Mucosa of descending colon (tissue), 3 donors: ENCODE measurements around the gene GMPR2. TPM values are rescaled to one million over a fixed set of nuclear protein-coding genes. Genes with fewer than 3 reads are reported as not detected.
A peak's percentile ranks its signal among the peaks of the same experiment; 100 is the strongest.

Source experiments
- ATAC-seq: fragments of 200-7000 bp; cut with Tn5 transposase; one replicate; pipeline ENCODE4 v1.9.1; 2020; ENCODE audit warnings: mild to moderate bottlenecking, moderate library complexity
- DNase-seq, 3 donors: peaks; one replicate each; pipeline ENCODE4 v3.0.0-alpha.2; 2020
- H3K36me3 ChIP-seq: fragments of 200-600 bp; one replicate; pipeline ENCODE4 v1.8.0; 2021; ENCODE audit warnings: low read depth, mild to moderate bottlenecking
- H3K4me1 ChIP-seq: fragments of 200-600 bp; one replicate; pipeline ENCODE4 v1.8.0; 2021; ENCODE audit warnings: low read depth, mild to moderate bottlenecking
- H3K4me3 ChIP-seq: fragments of 200-600 bp; one replicate; pipeline ENCODE4 v1.8.0; 2021; ENCODE audit warnings: mild to moderate bottlenecking
- H3K9me3 ChIP-seq: fragments of 200-600 bp; one replicate; pipeline ENCODE4 v1.8.0; 2021; ENCODE audit warnings: mild to moderate bottlenecking
- intact Hi-C, 2 donors: fragments of 100-400 bp; cut with DNase I in 1 of 2; cut with micrococcal nuclease in 1 of 2; formaldehyde crosslinking; loops; one replicate each; pipeline versions ENCODE4 v1.11.0 to v1.11.1; 2022; cut with DNase I, micrococcal nuclease
- total RNA-seq, 3 donors: library from RNA; stranded (reverse); fragmentation: NEBNext Ultra II Directional in 2 of 3; extraction: Animal tissue kit (Norgen Biotek cat#: 25700) in 2 of 3; gene quantifications; one replicate each; pipeline versions ENCODE4 v1.2.1 to v1.2.4, GENCODE V29; 2021 to 2023
- TF ChIP-seq, protein P1 (sequence below): fragments of 200-600 bp; IDR thresholded peaks from one replicate; pipeline ENCODE4 v1.8.0; 2022; ENCODE audit warnings: antibody characterized with exemption, mild to moderate bottlenecking
- donor health status: DM: no; HTN: no; CAD: no; lungs with moderate emphysema.
- donor health status: DM: no; HTN: no; CAD: no.
- donor health status: DM: no; HTN: yes; CAD: no.

The GMPR2 gene
- total RNA-seq, 3 donors from 2014 or later: 59.7 to 83.5 (median 61.6) TPM

DNA sequence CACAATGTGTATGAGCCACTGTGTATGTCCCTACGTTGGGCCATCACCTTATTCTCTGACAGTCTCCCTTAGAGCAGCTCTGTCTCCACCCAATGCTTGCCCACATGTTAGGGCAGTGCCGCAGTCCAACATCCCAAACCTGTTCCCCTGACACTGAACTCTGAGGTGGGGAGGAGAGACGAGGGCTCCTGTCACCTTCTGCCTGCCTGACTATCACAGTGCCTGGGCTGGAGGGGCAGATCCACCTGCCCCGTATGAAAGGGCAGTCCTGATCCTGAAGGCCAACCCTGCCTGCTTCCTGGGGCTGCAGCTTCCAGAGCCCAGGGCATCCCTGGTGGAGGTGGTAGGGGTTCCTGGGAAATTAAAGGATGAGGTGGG, 28.0 kb downstream of the GMPR2 start:
- no peaks in the 10 kb centered on the region for H3K36me3 ChIP-seq

DNA sequence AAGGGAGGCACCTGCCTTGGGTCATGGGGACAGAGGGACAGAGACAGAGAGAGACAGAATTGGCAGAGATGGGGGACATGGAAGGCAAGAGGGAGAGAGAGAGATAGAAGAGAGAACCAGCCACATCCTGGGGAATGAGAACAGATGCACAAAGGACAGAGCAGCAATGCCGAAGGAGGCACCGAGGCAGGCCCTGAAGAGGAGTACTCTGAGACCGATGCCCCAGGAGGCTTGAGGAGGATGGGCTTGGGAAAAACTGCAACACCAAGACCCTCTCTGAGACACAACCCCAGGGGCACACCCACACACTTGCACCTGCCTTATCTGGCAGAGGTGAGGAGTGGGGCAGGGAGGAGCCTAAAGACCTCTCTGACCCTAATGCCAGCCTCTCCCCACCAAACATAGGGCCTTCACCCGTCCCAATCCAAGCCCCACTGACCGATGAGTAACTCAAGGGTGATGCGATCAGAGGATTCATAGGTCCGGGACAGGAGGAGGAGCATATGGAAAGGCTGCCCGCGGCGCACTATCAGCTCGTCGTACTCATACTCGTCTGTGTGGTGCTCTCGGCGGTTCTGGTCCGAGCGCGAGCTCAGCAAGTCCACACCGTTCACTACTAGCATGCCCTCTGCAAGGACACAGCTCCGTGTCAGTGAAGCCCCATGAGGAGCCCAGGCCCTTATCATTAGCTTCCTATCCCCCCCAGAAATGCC, 28.7 kb downstream of the GMPR2 start:
- Histone ChIP-seq H3K4me3 (no peak overlapping the region), H3K4me1 (no peaks in the 10 kb centered on the region), H3K36me3 (no peaks in the 10 kb centered on the region), H3K9me3 (no peaks in the 10 kb centered on the region)
- intact Hi-C loops: no loop called here
- peak in 1 of 3 donors; percentile 14 for DNase-seq
- TF ChIP-seq, protein P1, sequence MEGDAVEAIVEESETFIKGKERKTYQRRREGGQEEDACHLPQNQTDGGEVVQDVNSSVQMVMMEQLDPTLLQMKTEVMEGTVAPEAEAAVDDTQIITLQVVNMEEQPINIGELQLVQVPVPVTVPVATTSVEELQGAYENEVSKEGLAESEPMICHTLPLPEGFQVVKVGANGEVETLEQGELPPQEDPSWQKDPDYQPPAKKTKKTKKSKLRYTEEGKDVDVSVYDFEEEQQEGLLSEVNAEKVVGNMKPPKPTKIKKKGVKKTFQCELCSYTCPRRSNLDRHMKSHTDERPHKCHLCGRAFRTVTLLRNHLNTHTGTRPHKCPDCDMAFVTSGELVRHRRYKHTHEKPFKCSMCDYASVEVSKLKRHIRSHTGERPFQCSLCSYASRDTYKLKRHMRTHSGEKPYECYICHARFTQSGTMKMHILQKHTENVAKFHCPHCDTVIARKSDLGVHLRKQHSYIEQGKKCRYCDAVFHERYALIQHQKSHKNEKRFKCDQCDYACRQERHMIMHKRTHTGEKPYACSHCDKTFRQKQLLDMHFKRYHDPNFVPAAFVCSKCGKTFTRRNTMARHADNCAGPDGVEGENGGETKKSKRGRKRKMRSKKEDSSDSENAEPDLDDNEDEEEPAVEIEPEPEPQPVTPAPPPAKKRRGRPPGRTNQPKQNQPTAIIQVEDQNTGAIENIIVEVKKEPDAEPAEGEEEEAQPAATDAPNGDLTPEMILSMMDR: no peak
- ATAC-seq: no peak

More for the DNA sequence above, 28.0 kb downstream of the GMPR2 start:
- intact Hi-C loops: no loop called here
- DNase-seq (peak in 1 of 3 donors; percentile 5), ATAC-seq (no peak)
- Histone ChIP-seq H3K4me3 (no peak overlapping the region), H3K9me3 (no peaks in the 10 kb centered on the region), H3K4me1 (no peaks in the 10 kb centered on the region)
- TF ChIP-seq, protein P1: no peak

DNA sequence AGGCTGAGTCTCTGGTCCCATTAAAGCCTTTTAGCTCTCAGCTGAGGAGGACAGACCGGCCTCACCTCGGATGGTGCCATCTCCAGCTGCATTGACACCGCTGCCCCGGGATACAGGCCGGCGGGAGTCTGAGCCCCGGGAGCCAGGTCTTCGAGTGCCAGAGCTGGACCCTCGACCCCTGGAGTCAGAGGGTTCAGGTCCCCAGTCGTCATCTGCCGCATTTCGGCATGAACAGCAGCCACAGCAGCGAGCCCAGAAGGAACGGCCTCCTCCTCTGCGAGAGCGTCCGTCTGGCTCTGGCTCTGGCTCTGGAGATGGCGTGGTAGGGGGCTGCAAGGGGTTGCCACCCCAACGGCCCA, 29.2 kb downstream of the GMPR2 start:
- intact Hi-C loops: no loop called here
- DNase-seq: no peak
- Histone ChIP-seq H3K4me1 (no peaks in the 10 kb centered on the region), H3K9me3 (no peaks in the 10 kb centered on the region), H3K4me3 (no peak overlapping the region), H3K36me3 (no peaks in the 10 kb centered on the region)
- ATAC-seq: no peak
- TF ChIP-seq, protein P1: no peak

DNA sequence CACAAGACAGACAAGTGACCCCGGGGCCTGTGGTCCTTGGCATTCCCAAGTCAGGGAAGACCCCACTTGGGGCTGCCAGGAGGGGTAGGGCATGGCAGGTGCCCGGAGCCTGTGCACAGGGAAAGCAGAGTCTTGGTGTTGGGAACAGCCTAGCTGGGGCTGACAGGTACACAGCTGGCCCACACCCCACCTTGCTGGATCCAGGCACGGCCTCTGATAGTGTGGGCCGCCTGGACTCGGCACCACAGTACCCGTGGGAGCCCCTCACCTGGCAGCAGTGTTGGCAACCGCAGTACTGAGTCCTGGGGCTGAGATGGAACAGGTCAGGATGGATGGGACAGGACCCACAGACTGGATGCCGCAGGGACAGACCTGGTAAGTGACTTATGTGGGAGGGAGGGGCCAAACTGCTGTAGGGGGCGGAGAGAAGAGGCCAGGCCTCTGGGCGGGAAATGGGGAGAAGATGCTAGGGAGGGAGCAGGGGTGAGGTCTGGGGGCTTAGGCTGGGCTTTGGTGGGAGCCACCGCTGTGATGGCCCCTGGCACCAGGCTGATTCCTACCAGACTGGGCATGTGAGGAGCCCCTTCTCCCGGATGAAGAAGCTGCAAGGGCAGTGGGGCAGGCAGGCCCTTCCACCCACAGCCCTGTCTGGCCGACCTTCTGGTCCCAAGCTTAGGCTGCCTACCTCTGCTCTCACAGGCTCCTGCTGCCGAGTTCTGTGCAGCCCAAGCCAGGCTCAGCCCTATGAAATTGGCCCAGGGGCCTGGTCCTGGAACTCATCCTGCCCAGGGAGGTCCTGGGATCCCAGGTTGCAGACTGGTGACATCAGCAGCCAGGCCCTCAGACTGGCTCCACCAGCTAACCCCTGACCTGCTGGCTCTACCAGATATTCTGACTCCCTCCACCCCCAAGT, 30.3 kb downstream of the GMPR2 start, which contains the start of gene TGM1:
TSS of gene TGM1 (minus strand) at position 357 of the 913 bp plus-strand sequence. CDS start 825 bp downstream, outside the sequence.
- TF ChIP-seq, protein P1: no peak
- Histone ChIP-seq H3K4me3 (no peak within 1 kb of the TSS), H3K9me3 (no peaks in the 10 kb centered on the region), H3K4me1 (no peaks in the 10 kb centered on the region), H3K36me3 (no peaks in the 10 kb centered on the region)
- DNase-seq: peak in 1 of 3 donors; percentile 10
- ATAC-seq: no peak
- intact Hi-C loops: no loop called here

DNA sequence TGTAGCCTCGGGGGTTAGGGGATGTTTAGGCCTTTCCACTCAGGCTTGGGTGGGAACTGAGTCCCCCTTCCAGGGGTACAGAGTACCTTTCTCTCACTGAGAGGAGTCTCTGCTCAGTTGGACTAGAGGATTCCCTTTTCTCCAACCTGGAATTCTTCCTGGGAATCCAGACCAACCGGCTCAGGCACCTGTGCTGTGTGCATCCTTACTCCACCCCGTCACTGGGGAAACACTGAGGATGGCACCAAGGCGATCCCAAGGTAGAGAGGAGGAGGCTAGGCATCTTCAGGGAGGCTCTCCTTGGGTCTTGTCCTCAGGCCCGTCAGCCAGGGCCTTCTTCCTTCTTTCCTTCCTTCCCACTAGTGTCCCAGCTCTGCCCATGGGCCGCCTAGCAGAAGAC, 31.1 kb downstream of the GMPR2 start:
- Histone ChIP-seq H3K4me3 (no peak overlapping the region), H3K36me3 (no peaks in the 10 kb centered on the region), H3K4me1 (no peaks in the 10 kb centered on the region), H3K9me3 (no peaks in the 10 kb centered on the region)
- intact Hi-C loops: no loop called here
- DNase-seq: peak in 1 of 3 donors; percentile 3
- TF ChIP-seq, protein P1: no peak
- ATAC-seq: no peak
